MM.1S (cell line): ENCODE data around the gene GPC3.

Experiments used
- CTCF ChIP-seq: fragments of 300-600 bp; sonication (generic); IDR thresholded peaks from 2 replicates; pipeline ENCODE4 v1.5.1; 2016; ENCODE audit warnings: antibody characterized with exemption, low read length, mixed read lengths
- EZH2 ChIP-seq: fragments of 300-600 bp; sonication (generic); optimal IDR thresholded peaks from 2 replicates; pipeline ENCODE3; 2017; ENCODE audit warnings: low read depth, mild to moderate bottlenecking, antibody characterized with exemption, low read length, mixed read lengths

GRCh38 chrX:133537142-133537541 is 448.3 kb downstream of the GPC3 start:
- TF ChIP-seq CTCF (no peak), EZH2 (no peak)
